GM21381 (cell line): ENCODE results near the gene PRAMEF15.
"Not testable (repeated sequence)": the region's sequence is repeated elsewhere in the genome, so short reads cannot be mapped to it uniquely, and the experiment has no call there.

Source experiments
- ATAC-seq: cut with Tn5 transposase; IDR thresholded peaks from one replicate; pipeline ENCODE4 v1.9.1; 2021; ENCODE audit warnings: mild to moderate bottlenecking, moderate library complexity; ENCODE audit not compliant: unreplicated experiment

PRAMEF15 gene

DNA sequence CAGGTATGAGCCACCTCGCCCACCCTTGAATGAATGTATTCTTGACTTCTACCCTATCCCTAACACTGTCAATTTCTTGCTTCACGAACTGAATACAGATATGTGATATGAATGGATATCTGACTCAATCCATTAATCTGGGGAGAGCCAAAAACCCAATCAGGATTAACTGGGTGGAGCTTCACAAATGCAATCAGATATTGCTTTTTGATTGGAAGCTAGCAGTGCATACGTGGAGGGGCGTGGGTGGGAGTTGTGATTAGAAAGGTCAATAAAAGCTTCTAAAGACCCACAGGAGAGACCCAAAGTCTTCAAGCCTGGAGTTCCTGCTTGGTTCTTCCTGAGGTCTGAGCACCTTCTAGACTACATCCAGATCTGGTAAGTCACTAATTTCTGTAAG lies at the start of gene PRAMEF15:
TSS of gene PRAMEF15 (plus strand) at position 301 of the 400 bp plus-strand sequence. CDS start 2,827 bp downstream, outside the sequence.
- ATAC-seq, result not testable (repeated sequence)

DNA sequence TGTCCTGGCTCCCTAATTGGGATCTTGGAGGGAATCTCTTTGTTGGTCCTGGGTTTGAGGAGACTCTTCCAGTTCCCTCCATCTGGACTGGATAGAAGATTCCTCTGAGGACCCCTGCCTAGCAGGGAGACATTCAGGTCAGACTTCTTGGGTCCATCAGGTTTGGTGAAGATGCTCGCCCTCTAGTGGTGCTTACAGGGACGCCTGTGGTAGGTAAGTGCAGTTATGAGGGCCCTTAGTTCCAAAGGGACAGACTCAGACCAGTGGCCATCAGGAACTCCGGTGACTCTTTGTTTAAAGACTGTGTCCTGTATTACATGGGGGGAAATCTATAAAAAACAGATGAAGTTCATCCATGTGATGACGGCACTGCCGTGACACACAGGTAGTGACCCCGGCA lies 38.4 kb upstream of the PRAMEF15 start:
- not testable (repeated sequence) for ATAC-seq

DNA sequence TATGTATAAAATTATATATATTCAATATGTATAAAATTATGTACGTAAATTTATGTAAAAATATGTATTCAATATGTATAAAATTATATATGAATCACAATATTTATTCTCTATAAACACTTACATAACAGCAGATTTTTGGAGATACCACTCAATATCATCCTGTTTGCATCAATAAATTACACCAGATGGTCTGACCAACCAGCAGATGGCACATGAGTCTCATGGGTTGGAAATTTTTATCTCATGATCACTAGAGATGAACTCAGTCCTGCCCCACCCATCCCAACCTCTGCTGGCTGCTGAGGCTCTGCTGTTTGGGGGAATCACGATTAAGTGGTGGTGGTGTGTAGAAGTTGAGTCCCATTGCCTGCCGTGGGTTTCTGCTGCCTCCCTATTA lies 35.8 kb upstream of the PRAMEF15 start:
- ATAC-seq, result not testable (repeated sequence)

DNA sequence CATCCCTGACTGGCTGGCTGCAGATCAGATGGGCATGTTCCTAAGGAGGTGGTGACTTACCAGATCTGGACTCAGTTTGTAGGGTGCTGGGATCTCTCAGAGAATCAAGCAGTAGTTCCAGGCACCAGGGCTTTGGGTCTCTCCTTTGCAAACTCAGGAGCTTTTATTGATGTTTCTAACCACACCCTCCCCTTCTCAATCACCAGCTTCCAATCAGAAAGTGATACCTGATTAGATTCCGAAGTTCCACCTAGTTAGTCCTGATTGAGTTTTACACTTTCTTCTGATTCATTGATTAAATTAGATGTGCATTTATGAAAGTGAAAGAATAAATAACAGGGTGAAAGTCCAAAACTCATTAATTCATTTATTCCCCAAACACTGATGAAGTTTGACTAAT lies 30.3 kb upstream of the PRAMEF15 start, which contains the start of gene PRAMEF8:
TSS of gene PRAMEF8 (minus strand) at position 101 of the 400 bp plus-strand sequence. CDS start 1,046 bp downstream, outside the sequence.
- ATAC-seq, result not testable (repeated sequence)

DNA sequence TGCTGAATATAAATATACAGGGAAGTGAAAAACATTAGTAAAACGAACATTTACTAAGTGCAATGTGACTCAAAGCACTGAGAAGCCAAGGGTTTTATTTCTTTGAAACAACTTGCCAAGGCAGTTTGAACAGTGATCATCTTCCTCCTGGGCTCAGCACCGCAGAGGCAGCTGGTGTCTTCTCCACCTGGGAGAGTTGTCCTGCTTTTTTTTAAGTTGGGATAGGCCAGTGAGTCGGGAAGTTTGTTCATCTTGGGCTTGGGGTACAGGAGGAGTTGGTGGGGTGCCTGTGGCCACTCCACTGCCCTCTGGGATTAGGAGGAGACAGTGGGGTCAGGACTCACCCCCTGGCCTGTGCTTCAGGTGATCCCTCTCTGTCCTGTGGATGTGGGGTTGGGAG lies 26.4 kb upstream of the PRAMEF15 start:
- not testable (repeated sequence) for ATAC-seq

DNA sequence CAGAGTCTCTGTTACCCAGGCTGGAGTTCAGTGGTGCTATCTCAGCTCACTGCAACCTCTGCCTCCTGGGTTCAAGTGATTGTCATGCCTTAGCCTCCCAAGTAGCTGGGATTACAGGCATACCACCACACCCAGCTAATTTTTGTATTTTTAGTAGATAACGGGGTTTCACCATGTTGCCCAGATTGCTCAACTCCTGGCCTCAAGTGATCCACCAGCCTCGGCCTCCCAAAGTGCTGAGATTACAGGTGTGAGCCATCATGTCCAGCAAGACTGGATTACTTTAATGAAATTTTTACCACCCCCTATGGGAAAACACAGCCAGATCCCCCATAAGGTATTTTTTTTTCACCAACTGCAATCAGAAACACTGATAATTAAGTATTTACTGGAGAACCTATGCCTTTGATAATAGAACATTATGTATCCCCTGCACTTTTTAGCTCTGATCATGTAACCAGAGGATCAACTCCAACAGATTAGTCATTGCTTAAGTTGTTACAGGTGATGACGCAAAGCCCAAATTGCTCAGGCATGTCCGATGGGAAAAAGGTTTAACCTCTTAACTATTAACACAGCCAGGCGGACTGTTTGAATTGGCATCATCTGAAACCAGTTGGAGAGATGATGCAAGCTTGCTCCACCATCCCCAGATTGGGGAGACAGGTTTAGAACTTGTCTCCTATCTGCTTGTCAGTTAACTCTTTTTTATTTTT lies 18.0 kb upstream of the PRAMEF15 start:
- ATAC-seq, result not testable (repeated sequence)

DNA sequence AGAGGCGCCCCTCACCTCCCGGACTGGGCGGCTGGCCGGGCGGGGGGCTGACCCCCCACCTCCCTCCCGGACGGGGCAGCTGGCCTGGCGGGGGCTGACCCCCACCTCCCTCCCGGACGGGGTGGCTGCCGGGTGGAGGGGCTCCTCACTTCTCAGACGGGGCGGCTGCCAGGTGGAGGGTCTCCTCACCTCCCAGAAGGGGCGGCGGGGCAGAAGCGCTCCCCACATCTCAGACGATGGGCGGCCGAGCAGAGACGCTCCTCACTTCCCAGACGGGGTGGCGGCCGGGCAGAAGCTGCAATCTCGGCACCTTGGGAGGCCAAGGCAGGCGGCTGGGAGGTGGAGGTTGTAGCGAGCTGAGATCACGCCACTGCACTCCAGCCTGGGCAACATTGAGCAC lies 16.7 kb upstream of the PRAMEF15 start:
- ATAC-seq, result not testable (repeated sequence)

DNA sequence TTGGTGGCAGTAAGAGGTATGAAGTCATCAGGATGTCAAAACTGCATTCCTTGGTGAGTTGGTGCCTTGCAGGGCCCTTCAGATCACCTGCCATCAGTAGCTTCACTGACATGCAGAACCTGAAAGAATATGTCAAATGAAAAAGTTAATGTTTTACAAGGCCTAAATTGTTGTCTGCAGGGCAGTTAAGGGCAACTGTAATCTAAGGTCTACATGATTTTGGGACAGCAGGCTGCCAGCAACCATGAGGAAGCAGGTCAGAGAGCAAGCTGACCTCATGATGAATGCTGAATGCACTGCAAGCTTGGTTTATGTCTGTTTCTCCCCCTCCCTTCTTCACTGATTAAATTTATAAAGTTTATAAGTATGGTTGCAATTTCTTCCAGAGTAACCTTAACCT lies 13.2 kb upstream of the PRAMEF15 start:
- ATAC-seq, result not testable (repeated sequence)

DNA sequence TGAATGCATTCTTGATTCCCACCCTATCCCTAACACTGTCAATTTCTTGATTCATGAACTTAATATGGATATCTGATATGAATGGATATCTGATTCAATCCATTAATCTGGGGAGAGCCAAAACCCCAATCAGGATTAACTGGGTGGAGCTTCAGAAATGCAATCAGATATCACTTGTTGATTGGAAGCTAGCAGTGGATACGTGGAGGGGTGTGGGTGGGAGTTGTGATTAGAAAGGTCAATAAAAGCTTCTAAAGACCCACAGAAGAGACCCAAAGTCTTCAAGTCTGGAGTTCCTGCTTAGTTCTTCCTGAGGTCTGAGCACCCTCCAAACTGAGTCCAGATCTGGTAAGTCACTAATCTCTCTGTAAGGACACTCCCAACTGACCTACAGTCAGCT lies 12.1 kb upstream of the PRAMEF15 start, which contains the start of gene PRAMEF33:
TSS of gene PRAMEF33 (plus strand) at position 301 of the 400 bp plus-strand sequence. CDS start 2,416 bp downstream, outside the sequence.
- ATAC-seq, result not testable (repeated sequence)

DNA sequence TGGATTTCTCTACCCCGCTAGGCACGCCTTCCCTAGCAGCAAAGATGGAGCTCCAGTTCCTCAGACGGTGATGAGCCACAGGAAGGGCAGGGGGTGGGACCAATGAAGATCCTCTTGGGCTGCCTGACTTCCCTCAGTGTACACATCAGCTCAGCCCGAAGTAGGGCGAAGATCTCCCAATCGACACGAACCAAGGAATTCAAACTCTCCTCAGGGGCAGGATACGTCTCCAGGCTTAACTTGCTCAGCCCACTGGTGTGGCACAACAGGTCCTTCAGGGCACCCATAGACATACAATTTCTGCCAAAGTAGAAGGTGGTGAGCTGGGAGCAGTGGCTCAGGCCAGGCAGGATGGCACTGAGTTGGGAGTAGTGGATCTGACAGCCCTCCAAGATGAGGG lies 27.1 kb downstream of the PRAMEF15 start:
- not testable (repeated sequence) for ATAC-seq

DNA sequence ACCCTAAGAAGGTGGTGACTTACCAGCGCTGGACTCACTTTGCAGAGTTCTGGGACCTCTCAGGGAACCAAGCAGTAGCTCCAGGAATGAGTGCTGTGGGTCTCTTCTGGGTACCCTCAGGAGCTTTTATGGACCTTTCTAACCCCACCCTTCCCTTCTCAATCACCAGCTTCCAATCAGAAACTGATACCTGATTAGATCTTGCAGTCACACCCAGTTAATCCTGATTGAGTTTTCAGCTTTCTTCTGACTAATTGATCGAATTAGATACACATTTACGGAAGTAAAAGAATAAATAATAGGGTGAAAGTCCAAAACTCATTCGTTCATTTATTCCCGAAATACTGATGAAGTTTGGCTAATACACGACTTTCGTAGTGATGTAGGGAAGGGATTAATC lies 31.7 kb downstream of the PRAMEF15 start, which contains the start of gene PRAMEF14:
TSS of gene PRAMEF14 (minus strand) at position 101 of the 400 bp plus-strand sequence. CDS start 1,820 bp downstream, outside the sequence.
- not testable (repeated sequence) for ATAC-seq

DNA sequence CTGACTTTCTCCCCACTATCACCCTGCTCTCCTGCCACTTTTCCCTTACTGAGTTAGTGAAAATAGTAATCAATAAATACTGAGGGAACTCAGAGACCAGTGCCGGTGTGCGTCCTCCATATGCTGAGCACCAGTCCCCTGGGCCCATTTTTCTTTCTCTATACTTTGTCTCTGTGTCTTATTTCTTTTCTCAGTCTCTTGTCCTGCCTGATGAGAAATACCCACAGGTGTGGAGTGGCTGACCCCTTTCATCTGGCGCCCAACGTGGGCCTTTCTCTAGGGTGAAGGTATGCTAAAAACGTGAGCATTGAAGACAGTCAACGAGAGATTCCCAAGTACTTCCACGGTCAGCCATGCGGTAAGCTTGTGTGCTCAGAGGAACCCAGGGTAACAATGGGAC lies 38.1 kb downstream of the PRAMEF15 start:
- ATAC-seq, result not testable (repeated sequence)

DNA sequence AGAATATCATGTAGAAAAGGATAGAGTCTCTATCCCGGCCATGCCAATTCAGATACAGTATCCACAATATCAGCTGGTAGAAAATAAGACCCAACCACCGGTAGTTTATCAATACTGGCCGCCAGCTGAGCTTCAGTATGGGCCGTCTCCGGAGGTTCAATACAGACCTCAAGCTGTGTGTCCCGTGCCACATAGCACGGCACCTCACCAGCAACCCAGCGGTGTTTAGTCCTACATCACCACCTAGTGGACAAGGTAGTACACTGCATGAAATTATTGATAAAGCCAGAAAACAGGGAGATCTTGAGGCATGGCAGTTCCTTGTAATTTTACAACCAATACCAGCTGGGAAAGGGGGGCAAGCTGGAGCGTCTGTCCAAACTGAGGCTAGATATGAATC lies 39.1 kb downstream of the PRAMEF15 start:
- not testable (repeated sequence) for ATAC-seq

DNA sequence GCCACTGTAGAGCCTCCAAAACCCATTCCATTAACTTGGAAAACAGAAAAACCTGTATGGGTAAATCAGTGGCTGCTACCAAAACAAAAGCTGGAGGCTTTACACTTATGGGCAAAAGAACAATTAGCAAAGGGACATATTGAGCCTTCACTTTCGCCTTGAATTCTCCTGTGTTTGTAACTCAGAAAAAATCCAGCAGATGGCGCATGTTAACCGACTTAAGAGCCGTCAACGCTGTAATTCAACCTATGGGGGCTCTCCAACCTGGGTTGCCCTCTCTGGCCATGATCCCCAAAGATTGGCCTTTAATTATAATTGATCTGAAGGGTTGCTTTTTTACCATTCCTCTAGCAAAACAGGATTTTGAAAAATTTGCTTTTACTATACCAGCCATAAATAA lies 41.4 kb downstream of the PRAMEF15 start:
- ATAC-seq, result not testable (repeated sequence)

DNA sequence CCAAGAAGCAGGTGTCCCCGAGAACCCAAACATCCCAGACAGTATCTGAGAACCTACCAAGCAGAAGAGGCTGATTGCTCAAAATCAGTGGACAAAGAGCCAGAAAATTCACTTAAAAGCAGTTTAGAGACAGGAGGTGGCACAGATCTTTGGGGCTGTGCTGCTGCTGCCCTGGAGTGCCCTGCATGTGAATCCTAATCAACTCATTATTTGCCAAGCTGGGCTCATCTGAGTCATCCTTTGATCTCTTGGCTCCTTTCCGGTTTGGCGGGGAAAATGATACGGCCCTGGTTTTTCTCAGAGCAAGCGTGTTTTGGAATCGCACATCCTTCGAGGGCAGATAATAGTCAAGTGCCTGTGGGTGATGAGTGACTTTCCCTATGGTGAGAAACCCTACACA lies 47.0 kb downstream of the PRAMEF15 start:
- ATAC-seq, result not testable (repeated sequence)

DNA sequence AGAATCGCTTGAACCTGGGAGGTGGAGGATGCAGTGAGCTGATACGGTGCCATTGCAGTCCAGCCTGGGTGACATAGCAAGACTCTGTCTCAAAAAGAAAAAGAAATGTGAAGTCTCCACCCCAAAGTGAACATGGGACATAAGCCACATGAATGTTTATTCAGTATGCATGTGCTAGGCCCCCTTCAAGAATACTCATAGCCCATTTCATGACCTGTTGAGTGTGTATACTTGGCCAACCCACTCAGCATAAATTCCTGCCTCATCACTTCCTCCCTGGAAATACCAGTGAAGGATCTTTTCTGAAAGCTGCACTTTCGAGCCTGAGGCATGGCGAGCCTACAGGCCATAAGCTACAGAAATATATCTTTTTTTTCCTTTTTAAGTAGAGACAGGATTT lies 49.5 kb downstream of the PRAMEF15 start:
- not testable (repeated sequence) for ATAC-seq

DNA sequence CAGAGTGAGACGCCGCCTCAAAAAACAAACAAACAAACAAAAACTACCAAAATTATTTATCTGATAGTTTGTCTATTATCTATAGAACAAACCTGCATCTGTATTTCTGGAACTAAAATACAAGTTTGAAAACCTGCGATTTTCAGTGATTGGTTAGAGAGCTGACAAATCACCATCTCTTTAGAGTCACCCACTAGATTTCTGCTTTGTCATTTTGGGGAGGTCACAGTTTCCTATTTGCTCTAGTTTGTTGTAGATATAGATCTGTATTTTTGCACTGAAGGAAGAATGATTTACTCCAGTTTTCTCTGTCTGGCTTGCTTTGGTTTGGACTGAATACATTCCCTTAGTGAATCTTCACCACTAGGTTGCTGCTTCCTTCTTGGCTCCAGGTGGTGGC lies 51.2 kb downstream of the PRAMEF15 start:
- ATAC-seq, result not testable (repeated sequence)

DNA sequence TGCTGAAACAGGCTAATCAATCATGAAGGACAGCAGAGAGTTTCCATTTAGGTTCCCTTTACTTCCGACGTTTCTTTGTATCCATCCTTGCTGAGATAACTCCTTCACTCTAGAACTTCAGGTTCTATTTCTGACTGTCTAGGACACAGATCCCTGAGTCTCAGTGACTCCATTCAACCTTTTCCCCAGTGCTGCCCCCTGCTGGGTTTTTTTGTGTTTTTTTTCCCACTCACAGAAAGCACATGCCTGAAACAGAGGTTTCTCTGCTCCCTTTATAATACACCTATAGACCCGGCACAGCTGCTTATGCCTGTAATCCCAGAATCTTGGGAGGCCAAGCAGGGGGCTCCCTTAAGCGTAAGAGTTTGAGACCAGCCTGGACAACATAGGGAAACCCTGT lies 53.2 kb downstream of the PRAMEF15 start:
- not testable (repeated sequence) for ATAC-seq
